Daoy (cell line): ENCODE results near the gene KLHL17. TPM values are rescaled to one million over a fixed set of nuclear protein-coding genes. Genes with fewer than 3 reads are reported as not detected.
A peak's percentile ranks its signal among the peaks of the same experiment; 100 is the strongest.
"Not testable (repeated sequence)": the region's sequence is repeated elsewhere in the genome, so short reads cannot be mapped to it uniquely, and the experiment has no call there.

ENCODE experiments used
- DNase-seq: peaks from one replicate; pipeline ENCODE4 v3.0.0-alpha.2; 2015; ENCODE audit warnings: low read depth
- total RNA-seq: library from RNA; depleted of rRNA; stranded (reverse); fragments of >200 nt; shearing (Covaris generic); gene quantifications from 2 replicates; pipeline ENCODE4 v1.2.3, GENCODE V29; 2014

The KLHL17 gene
- total RNA-seq, 1 experiment from 2014 or later, result 9.4 TPM

DNA sequence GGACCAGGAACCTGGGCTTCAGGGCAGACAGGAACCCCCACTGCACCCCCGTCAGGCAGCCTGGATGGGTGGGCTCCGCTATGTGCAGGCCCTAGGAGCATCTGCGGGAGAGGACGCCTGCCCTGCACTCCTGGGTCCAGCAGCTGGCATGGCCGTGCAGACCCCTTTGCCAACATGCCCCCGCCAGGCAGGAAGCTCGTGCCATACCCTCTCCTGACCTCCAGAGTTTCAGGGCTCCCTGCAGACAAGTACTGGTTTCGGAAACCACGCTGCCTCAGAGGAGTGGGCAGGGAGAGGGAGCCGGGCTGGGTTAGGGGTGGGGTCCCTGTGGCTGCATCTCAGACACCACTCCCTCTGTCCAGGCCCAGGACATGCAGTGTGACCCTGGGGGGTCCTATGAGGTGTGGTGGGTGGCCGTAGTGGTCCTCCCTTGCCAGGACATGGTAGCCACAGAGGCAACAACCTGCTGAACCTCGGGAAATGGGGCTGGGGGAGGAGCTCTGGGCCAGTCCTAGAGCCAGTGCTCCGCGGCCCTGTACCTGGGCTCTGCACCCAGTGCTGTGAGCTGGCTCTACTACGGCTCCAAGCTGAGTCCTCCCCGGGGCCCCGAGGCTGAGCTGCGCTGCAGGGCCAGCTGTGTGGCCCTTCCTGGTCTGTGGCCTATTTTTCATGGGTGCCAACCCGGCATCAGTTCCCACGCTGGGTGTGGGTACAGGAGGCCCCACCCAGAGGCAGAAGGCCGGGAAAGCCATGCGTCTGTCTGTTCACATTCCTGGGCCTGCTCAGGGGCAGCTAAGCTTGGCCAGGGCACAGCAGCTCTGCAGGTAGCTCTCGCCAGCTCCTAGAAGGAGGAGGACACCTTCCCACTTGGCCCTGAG lies 7.3 kb downstream of the KLHL17 start:
- DNase-seq, result peak; percentile 5

DNA sequence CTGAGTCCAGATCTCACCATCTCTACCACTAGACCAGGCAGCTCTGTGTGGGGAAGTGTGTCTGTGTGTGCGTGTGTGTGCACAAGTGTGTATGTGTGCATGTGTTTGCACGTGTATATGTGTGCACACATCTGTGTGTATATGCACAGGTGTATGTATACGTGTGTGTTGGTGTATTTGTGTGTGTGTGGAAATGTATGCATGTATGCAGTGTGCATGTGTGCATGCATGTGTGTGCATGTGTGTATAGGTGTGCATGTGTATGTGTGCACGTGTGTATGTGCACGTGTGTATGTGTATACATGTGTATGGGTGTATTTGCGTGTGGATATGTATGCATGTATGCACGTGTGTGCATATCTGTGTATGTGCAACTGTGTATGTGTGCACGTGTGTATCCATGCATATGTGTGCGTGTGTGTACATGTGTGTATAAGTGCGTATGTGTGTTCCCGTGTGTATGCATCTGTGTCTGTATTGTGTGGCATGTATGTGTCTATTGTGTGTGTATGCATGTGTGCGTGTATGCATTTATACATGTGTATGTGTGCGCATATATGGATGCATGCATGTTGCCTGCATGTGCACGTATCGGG lies 9.0 kb downstream of the KLHL17 start:
- DNase-seq, result no peak

GRCh38 chr1:970242-970972 lies 10.0 kb downstream of the KLHL17 start:
- DNase-seq, result no peak

DNA sequence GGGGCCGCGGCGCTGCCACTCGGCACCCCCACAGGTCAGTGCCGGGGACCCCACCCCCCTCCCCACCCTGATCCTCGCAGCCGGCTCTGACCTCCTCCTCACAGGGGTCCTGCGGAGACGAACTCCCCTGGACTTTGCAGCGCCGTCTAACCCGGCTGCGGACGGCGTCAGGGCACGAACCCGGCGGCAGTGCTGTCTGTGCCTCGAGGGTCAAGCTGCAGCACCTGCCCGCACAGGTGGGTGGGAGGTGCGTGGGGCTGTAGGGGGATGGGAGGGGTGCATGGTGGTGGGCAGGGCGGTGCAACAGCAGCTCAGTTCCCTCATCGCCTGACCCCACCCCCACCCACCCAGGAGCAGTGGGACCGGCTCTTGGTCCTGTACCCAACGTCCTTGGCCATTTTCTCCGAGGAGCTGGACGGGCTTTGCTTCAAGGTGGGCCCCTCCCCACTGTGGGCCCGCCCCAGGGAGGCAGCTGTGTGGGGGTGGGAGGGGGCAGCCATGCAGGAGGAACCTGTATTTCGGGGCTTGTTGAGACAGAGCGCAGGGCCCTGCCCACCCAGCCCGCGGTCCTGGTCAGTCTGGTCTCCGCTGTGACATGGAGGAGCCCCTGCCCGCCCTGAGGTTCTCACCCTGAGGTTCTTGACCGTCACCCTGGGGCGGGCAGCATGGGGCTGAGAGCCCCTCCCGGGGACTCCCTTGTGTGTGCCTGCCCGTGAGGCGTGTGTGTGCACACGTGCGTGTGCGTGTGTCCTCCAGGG lies 10.8 kb downstream of the KLHL17 start:
- DNase-seq, result no peak

- no peak for DNase-seq
Observed at GRCh38 chr1:971751-972506, 11.5 kb downstream of the KLHL17 start.

DNA sequence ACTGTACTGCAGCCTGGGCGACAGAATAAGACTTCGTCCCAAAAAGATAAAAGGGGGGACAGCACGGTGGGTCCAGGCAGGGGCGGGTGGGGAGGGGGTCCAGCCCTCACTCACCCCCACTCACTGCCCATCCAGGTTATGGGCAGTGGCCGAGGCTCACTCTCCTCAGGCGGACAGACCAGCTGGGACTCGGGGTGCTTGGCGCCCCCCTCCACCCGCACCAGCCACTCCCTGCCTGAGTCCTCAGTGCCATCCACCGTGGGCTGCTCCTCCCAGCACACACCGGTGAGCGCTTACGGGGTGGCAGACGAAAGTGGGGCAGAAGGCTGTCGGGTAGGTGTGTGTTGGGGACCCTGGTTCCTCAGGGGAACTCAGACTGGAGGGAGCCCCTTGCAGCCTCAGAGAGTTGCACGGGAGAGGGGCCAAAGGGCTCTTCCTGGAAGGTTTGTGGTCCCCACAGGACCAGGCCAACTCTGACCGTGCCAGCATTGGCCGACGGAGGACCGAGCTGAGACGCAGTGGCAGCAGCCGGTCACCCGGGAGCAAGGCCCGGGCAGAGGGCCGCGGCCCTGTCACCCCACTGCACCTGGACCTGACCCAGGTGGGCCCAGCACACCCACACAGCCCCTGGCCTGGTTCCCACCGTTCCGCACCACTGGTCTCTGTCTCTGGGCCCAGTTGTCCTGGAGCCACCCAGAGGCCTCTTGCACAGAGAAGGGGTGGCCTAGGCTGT lies 12.5 kb downstream of the KLHL17 start:
- DNase-seq, result no peak

DNA sequence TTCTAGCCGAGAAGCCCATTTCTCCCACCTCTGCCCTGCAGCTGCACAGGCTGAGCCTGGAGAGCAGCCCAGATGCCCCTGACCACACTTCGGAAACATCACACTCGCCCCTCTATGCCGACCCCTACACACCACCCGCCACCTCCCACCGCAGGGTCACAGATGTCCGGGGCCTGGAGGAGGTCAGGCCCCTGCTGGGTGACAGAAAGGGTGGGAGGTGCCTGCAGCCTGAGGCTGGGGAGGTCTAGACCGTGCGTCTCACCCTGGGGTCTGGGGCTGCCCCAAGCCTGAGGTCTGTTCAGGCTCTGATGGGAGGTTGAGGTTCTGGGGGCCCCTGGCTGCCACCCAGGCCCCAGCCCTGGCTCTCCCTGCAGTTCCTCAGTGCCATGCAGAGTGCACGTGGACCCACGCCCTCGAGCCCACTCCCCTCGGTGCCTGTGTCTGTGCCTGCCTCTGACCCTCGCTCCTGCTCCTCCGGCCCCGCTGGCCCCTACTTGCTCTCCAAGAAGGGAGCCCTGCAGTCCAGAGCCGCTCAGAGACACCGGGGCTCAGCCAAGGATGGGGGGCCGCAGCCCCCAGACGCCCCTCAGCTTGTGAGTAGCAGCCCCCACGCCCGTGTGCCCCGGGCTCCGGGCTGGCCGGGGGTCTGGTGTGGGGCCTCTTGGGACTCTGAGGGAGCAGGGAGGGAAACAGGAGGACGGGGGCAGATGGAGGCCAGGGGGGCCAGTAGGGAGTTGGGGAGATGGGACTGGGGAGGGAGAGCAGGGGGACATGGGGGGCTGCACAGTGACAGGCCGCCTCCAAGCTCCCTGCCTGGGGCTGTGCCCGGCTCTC lies 13.3 kb downstream of the KLHL17 start:
- DNase-seq, result no peak

GRCh38 chr1:974293-974640 lies 13.9 kb downstream of the KLHL17 start:
- no peak for DNase-seq

- DNase-seq, result no peak
Observed at GRCh38 chr1:974687-975328, 14.4 kb downstream of the KLHL17 start.

GRCh38 chr1:975365-975764 lies 15.0 kb downstream of the KLHL17 start:
- no peak for DNase-seq

- peak; percentile 88 for DNase-seq
Observed at GRCh38 chr1:975896-976683, 15.7 kb downstream of the KLHL17 start.

GRCh38 chr1:976791-977190 lies 16.4 kb downstream of the KLHL17 start:
- DNase-seq, result not testable (repeated sequence)

DNA sequence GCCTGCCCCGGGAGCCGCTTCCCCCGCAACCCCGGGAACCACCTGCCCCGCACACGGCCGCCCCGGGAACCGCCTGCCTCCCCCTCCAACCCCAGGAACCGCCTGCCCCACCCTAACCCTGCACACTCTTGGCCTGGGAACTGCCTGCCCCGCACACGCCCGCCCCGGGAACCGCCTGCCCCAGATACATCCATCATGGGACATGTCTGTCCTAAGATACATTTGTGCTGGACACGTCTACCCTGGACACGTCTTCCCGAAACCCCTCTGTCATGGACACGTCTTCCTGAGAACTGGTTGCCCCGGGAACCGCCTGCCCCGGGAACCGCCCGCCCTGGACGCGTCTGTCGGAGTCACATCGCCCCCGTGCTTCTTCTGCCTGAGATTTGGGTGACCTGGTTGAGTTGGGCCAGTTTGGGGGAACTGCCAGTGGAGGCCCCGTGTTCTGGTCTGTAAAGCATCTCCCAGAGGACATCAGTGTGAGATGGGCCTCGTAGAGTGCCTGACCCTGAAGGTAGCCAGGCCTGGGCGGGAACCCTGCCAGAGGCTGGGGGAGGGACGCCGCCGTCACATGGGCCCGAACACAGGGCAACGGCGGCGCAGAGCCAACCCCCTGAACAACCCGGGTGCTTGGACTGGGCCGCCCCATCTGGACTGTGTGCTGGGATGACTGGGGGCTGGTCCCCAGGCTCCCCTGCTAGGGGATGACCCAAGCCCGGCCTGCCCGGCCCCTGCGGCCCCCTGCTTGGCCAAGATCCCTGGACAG lies 17.9 kb downstream of the KLHL17 start:
- DNase-seq, result no peak

DNA sequence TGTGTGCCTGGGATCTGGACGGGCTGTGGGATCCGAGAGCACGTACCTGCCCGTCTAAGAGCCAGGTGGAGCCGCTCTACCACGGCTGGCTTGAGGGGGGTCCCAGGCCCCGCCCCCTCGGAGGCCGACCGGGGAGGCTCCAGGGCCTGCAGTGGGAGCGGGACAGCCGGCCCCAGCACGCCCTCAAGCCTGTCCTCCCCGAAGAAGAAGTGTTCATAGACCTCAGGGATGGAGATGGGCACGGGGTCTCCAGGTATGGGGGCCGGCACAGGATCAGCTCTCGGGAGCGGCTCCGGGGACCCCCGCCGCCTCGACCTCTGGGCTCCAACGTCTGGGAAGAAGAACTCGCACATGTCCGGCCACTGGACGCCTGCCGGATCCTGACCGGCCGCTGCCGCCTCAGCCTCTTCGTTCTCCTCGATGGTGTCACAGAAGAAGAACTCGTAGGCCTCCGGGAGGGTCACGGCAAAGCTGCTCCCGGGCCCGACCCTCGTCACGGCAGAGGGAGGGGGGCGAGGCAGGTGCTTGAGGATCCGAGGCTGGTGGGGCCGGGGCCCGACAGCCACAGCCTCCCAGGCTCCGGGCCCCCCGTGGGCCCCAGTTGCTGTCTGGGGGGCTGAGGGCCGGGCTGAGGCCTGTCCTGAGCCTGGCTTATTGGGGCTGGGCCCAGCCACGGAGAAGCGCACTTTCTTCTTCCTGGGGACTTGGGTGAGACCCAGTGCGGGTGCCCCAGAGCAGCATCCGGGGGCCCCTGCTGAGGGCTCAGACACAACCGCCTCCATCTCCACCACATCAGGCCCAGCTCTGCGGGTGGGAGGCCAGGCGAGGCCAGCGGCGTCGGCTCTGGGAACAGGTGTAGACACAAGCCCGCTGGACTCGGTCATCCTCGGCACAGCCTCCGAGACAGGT lies 18.7 kb downstream of the KLHL17 start:
- DNase-seq, result no peak

- no peak for DNase-seq
Observed at GRCh38 chr1:979744-980072, 19.3 kb downstream of the KLHL17 start.

DNA sequence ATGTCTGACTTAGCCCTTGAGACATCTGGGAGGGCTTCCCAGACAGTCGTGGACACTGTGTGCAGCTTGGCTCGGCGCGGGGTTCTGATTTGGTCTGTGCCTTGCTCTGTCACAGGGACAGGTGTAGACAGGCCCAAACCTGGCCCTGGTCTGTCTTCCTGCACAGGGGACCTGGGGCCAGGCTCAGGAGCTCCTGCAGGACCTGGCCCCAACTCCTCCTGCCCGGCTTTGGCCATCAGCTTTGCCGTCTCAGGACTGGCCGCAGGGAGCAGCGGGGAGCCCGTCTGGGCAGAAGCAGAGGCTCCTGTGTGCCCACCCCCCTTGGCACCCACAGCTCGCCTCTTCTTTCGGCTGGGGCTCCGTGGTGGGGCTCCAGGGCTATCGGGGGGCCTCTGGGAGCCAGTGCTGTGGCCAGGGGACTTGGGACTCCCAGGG lies 19.8 kb downstream of the KLHL17 start:
- no peak for DNase-seq
